Stimulated activated naive CD4-positive, alpha-beta T cell treated with Interleukin-2 at 50 U/mL for 16 hours (primary cell): Measurements from ENCODE around the gene S100A1.
"Not testable (repeated sequence)": the region's sequence is repeated elsewhere in the genome, so short reads cannot be mapped to it uniquely, and the experiment has no call there.

Source experiments
- DNase-seq: peaks from one replicate; lab custom pipeline; 2025; lab: John Stamatoyannopoulos, UW

S100A1 gene

GRCh38 chr1:153658400-153659174, 30.4 kb downstream of the S100A1 start, which contains the start of gene SNAPIN:
Gene SNAPIN (plus strand): TSS chr1:153658703. CDS start chr1:153658744, 41 bp downstream.
- peak; percentile 90 for DNase-seq

- no peak for DNase-seq
These were observed 30.9 kb downstream of the S100A1 start for GRCh38 chr1:153659175-153659534.

GRCh38 chr1:153659656-153660055, 31.4 kb downstream of the S100A1 start:
- no peak for DNase-seq

- no peak for DNase-seq
These were observed 33.0 kb downstream of the S100A1 start for GRCh38 chr1:153661111-153661708.

GRCh38 chr1:153662269-153662668, 34.0 kb downstream of the S100A1 start:
- no peak for DNase-seq

- DNase-seq: no peak
These were observed 35.0 kb downstream of the S100A1 start for GRCh38 chr1:153663211-153663610.

- DNase-seq: no peak
These were observed 39.2 kb downstream of the S100A1 start for GRCh38 chr1:153667439-153667838.

- not testable (repeated sequence) for DNase-seq
These were observed 40.4 kb downstream of the S100A1 start for GRCh38 chr1:153668672-153669071.

- DNase-seq: no peak
These were observed 41.4 kb downstream of the S100A1 start for GRCh38 chr1:153669606-153670005.

- peak; percentile 48 for DNase-seq
These were observed 42.1 kb downstream of the S100A1 start for GRCh38 chr1:153670257-153670858.

- DNase-seq: peak; percentile 96
These were observed 42.8 kb downstream of the S100A1 start, which contains the start of gene ILF2 for GRCh38 chr1:153670859-153671627. Gene ILF2 (minus strand): TSS chr1:153670993. CDS start chr1:153670922, 71 bp downstream.

GRCh38 chr1:153671628-153672353, 43.6 kb downstream of the S100A1 start:
- peak; percentile 32 for DNase-seq

GRCh38 chr1:153673511-153673910, 45.3 kb downstream of the S100A1 start:
- DNase-seq: no peak

- peak; percentile 16 for DNase-seq
These were observed 49.7 kb downstream of the S100A1 start for GRCh38 chr1:153677718-153678518.

GRCh38 chr1:153678519-153679336, 50.5 kb downstream of the S100A1 start, which contains the start of gene NPR1:
Gene NPR1 (plus strand): TSS chr1:153678688. CDS start chr1:153679109, 421 bp downstream.
- peak; percentile 11 for DNase-seq

GRCh38 chr1:153679337-153680119, 51.3 kb downstream of the S100A1 start:
- DNase-seq: no peak

- no peak for DNase-seq
These were observed 51.8 kb downstream of the S100A1 start for GRCh38 chr1:153680120-153680403.
